ENCODE measurements around the gene ZCCHC8. TPM values are rescaled to one million over a fixed set of nuclear protein-coding genes. Genes with fewer than 3 reads are reported as not detected.
"Not testable (repeated sequence)": the region's sequence is repeated elsewhere in the genome, so short reads cannot be mapped to it uniquely, and the experiment has no call there.

Gene ZCCHC8
- total RNA-seq, 1 experiment from 2014 or later, result 21.4 TPM

DNA sequence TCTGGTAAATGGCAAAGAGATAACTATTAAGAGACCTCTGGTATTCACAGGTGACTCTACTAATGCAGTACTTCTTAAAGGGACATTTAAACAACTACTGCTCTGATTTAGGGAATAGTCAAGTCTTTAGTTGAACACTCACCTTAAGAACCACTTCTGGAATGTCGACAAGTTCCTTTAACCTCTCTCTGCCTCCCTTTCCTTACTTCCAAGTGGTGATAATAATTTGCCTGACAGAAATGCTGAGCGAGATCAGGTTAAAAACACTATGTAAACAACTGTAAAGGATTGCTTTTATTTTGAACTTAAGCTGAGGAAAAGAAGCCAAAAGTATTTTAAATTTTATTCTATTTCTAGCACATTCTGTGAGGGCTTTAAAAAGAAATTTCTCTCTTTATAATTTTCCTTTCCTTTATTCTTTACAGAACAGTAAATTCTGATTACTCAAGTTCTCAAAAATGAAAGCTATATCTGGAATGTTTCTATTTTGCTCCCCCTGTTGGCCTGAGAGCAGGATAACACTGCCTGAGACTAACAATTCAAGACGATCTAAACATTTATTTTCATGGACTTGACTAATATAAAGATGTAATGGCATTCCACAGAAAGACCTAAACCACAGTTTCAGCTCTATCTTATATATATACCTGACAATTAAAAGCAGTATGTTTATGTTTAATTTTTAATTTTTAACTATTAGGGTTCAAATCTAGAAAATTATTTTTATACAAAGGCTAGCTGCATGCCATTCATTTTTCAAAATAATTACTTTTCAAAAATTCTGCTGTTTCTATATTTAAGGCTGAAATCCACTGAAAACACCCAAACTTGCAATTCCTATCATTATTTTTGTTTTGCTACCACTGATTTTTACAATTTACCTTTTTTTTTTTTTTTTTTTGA lies 29.2 kb downstream of the ZCCHC8 start:
- DNase-seq (ENCODE audit: low read depth), result peak; percentile 79

- DNase-seq (ENCODE audit: low read depth), result not testable (repeated sequence)
Observed at GRCh38 chr12:122470576-122470975, 30.2 kb downstream of the ZCCHC8 start.

GRCh38 chr12:122469856-122470255 lies 30.9 kb downstream of the ZCCHC8 start:
- DNase-seq (ENCODE audit: low read depth), result not testable (repeated sequence)

DNA sequence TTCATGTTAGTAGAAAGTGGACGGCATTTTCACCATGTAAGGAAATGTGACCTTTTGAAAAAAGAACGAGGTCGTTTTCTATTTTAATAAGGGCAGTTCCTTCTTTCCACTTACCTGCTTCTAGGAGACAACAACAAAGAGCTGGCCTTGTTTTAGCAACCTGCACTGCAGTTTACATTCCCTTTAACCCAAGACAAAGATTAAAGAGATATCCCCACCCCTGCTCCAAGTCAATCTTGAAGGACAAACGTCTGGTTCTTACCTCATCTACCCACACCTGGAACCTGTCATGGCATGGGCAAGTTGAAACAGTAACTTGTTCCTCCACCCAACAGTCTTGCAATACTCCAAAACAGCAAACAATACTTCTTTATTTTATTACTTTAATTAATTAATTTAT lies 32.7 kb downstream of the ZCCHC8 start:
- peak; percentile 30 for DNase-seq (ENCODE audit: low read depth)

DNA sequence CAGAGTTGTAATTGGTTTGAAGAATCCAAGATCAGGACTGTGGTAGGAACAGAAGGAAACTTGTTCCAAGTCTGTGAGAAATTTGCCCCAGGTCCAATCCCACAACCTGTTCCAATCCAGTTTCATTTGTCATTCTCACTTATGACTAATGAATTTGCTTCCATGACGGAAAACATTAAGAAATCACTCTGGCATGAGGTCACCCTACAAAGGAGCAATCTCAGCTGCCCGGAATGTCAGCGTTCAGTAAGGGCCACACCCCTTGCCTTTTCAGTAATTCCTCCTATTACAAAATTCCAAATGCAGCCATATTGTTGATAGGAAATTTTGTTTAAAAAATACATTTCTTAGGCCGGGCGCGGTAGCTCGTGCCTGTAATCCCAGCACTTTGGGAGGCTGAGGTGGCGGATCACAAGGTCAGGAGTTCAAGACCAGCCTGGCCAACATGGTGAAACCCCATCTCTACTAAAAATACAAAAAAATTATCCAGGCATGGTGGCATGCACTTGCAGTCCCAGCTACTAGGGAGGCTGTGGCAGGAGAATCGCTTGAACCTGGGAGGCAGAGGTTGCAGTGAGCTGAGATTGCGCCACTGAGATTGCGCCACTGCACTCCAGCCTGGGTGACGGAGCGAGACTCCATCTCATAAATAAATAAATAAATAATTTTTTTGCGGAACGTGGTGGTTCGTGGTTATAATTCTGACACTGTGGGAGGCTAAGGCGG lies 36.3 kb downstream of the ZCCHC8 start:
- DNase-seq (ENCODE audit: low read depth), result peak; percentile 98

DNA sequence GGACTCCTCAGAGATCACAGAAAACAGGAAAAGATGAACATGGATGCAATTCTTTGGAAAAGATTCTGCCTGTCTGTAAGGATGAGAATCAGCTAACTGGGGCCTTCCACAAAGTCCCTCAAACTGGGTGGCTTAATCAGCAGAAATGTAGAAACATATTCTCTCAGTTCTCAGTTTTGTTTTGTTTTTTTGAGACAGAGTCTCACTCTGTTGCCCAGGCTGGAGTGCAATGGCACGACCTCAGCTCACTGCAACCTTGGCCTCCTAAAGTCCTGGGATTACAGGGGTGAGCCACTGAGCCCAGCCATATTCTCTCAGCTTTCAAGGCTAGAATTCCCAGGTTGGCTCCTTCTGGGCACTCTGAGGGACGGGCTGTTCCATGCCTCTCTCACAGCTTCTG lies 40.1 kb downstream of the ZCCHC8 start:
- no peak for DNase-seq (ENCODE audit: low read depth)

DNA sequence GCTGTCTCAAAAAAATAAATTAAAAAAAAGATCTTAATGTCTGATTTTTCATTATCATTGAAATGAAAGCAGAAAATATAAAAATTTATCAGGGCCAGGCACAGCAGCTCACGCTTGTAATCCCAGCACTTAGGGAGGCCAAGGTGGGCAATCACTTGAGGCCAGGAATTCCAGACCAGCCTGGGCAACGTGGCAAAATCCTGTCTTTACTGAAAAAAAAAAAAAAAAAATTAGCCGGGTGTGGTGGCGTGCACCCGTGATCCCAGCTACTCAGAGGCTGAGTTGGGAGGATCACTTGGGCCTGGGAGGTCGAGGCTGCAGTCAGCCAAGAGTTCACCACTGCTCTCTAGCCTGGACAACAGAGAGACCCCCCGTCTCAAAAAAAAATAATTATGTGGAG lies 40.7 kb downstream of the ZCCHC8 start:
- DNase-seq (ENCODE audit: low read depth), result no peak

- peak; percentile 53 for DNase-seq (ENCODE audit: low read depth)
Observed at GRCh38 chr12:122459211-122459610, 41.5 kb downstream of the ZCCHC8 start.

GRCh38 chr12:122458105-122459035 lies 42.4 kb downstream of the ZCCHC8 start:
- no peak for DNase-seq (ENCODE audit: low read depth)

- no peak for DNase-seq (ENCODE audit: low read depth)
Observed at GRCh38 chr12:122457627-122458026, 43.1 kb downstream of the ZCCHC8 start.

DNA sequence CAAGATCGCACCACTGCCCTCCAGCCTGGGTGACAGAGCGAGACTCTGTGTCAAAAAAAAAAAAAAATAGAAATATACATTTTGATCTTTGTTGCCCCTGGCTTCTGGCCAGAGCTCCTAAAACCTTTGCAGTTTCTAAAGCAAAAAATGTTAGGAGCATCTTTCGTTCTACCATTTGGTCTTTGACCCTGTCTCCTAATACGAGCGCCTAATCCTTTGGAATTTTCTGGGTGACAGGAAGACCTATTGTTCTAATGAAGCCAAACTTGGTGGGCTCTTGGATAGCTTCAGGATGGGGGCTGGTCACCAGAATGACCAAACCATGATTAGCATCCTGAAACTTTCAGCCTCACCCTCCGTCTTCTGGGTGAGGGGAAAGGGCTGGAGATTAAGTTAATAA lies 46.0 kb downstream of the ZCCHC8 start:
- no peak for DNase-seq (ENCODE audit: low read depth)

DNA sequence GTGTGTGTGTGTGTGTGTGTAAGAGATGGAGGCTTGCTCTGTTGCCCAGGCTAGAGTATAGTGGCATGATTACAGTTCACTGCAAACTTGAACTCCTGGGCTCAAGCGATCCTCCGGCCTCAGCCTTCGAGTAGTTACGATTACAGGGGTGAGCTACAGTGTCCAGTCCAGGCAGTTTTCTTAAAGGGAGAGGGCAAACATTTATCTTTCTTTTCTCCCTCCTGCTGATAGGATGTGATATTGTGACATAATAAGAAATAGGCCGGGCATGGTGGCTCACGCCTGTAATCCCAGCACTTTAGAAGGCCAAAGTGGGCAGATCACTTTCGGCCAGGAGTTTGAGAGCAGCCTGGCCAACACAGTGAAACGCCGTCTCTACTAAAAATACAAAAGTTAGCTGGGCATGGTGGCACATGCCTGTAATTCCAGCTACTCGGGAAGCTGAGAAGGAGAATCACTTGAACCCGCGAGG lies 46.4 kb downstream of the ZCCHC8 start:
- DNase-seq (ENCODE audit: low read depth), result no peak

DNA sequence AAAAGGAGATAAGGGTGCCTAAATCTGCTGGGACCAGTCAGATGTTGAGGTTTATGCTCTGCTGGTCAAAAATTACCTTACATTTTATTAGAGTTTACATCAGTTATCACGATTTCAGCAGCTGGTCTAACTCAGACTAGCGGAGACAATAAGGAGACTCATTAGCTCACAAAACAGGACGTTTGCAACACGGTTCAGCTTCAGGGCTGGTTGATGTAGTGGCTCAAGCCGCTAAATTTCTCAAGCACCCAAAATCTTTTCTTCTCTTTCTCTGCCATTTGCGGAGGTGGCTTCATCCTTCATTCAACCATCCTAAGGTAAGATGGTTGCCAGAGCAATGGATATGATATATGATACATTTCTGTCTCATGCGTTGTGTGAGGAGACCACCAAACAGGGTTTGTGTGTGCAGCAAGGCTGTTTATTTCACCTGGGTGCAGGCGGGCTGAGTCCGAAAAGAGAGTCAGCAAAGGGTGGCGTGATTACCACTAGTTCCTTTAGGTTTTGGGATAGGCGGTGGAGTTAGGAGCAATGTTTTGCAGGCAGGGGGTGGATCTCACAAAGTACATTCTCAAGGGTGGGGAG lies 47.9 kb downstream of the ZCCHC8 start:
- no peak for DNase-seq (ENCODE audit: low read depth)

GRCh38 chr12:122449317-122449716 lies 51.4 kb downstream of the ZCCHC8 start:
- peak; percentile 72 for DNase-seq (ENCODE audit: low read depth)

- DNase-seq (ENCODE audit: low read depth), result not testable (repeated sequence)
Observed at GRCh38 chr12:122447825-122448224, 52.9 kb downstream of the ZCCHC8 start.

- not testable (repeated sequence) for DNase-seq (ENCODE audit: low read depth)
Observed at GRCh38 chr12:122446390-122446789, 54.3 kb downstream of the ZCCHC8 start.

DNA sequence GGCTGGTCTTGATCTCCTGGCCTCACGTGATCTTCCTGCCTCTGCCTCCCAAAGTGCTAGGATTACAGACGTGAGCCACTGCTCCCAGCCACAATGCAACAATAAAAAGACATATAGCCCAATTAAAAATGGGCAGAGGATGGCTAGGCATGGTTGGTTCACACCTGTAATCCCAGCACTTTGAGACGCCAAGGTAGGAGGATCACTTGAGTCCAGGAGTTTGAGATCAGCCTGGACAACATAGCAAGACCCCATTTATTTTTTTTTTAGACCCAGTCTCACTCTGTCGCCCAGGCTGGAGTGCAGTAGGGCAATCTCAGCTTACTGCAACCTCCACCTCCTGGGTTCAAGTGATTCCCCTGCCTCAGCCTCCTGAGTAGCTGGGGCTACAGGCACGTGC lies 56.7 kb downstream of the ZCCHC8 start:
- not testable (repeated sequence) for DNase-seq (ENCODE audit: low read depth)

- not testable (repeated sequence) for DNase-seq (ENCODE audit: low read depth)
Observed at GRCh38 chr12:122438822-122439221, 61.9 kb downstream of the ZCCHC8 start.

GRCh38 chr12:122437656-122438121 lies 63.0 kb downstream of the ZCCHC8 start:
- DNase-seq (ENCODE audit: low read depth), result peak; percentile 84

DNA sequence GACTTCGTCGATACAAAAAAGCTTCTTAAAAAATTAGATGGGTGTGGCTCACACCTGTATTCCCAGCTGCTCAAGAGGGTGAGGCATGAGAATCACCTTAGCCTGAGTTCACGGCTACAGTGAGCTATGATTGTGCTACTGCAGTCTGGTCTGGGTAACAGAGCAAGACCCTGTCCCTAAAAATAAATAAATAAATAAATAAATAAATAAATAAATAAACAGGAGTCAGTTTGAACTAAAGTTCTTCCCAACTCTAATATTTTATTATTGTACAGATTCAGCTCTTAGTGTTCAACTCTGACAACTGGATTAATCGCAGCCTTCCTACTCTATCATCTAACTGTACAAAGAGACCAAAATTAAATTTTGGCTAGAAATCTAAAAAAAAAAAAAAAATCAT lies 65.5 kb downstream of the ZCCHC8 start:
- no peak for DNase-seq (ENCODE audit: low read depth)

GRCh38 chr12:122429043-122429442 lies 71.7 kb downstream of the ZCCHC8 start:
- DNase-seq (ENCODE audit: low read depth), result not testable (repeated sequence)

All from M059J (cell line).